SU-DHL-6 (cell line): ENCODE data around the gene TMEM37.
"Not testable (repeated sequence)": the region's sequence is repeated elsewhere in the genome, so short reads cannot be mapped to it uniquely, and the experiment has no call there.

Experiments
- CTCF ChIP-seq: fragments of 200-600 bp; sonication (generic); IDR thresholded peaks from one replicate; pipeline ENCODE4 v1.5.1; 2017; ENCODE audit warnings: antibody characterized with exemption, mild to moderate bottlenecking, low read length, moderate library complexity; ENCODE audit not compliant: insufficient read depth, poor library complexity, severe bottlenecking
- EZH2phosphoT487 ChIP-seq: fragments of 200-600 bp; sonication (generic), shearing (Covaris generic); conservative IDR thresholded peaks from 2 replicates; pipeline ENCODE4 v1.6.1; 2018; ENCODE audit warnings: mild to moderate bottlenecking, antibody characterized with exemption, low read length, moderate library complexity, mixed read lengths

- TF ChIP-seq CTCF, EZH2phosphoT487: not testable (repeated sequence)
These were observed 28.0 kb upstream of the TMEM37 start for GRCh38 chr2:119403618-119404017.
